GM19193 (cell line): ENCODE results near the gene SOBP.

ENCODE experiments used
- POLR2A ChIP-seq: IDR thresholded peaks from 4 replicates; pipeline ENCODE4 v1.6.1; 2011; ENCODE audit not compliant: insufficient read depth, insufficient read length; ENCODE audit errors: extremely low read depth

The SOBP gene

DNA sequence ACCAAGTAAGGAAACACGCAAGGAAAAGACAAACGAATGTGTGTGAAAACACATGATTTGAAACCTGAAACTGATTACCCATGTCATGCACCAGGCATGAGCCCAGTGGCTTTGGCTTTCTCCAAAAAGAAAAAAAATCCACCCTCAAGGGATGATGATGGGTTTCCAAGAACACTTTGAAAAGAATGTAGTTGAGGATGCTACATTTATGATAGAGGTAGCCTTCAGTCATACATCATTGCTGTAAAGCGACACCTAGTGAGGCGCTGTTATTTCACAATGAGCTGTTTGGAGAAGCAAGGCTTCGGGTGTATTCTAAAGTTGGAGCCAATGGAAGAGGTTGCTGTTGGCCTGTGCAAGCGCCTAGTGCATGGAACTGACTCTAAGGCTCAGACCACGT, 209.3 kb downstream of the SOBP start:
- TF ChIP-seq POLR2A: no peak

- no peak for TF ChIP-seq POLR2A
Measured at GRCh38 chr6:107699697-107700325, 209.9 kb downstream of the SOBP start.

GRCh38 chr6:107703606-107704005, 213.7 kb downstream of the SOBP start:
- no peak for TF ChIP-seq POLR2A

GRCh38 chr6:107704347-107705013, 214.6 kb downstream of the SOBP start:
- TF ChIP-seq POLR2A: no peak

DNA sequence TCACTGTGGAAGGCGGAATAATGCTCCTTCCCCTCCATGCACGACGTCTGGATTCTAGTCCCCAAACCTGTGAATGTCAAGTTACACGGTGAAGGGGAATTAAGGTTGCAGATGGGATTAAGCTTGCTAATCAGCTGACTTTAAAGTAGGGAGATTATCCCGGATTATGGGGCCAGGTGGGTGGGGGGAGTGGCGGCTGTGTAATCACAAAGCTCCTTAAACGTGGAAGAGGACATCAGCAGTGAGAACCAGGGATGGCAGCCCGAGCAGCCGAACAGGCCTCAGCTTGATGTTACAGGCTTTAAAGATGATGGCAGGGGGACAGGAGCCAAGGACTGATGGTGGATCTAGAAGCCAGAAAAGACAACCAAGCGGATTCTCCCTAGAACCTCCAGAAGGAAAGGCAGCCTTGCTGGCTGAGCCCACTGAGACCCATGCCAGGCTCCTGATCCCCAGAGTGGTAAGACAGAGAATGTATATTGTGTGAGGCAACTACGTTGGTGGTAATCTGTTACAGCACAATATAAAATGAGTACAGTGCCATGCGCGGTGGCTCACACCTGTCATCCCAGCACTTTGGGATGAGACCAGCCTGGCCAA, 216.7 kb downstream of the SOBP start:
- no peak for TF ChIP-seq POLR2A

DNA sequence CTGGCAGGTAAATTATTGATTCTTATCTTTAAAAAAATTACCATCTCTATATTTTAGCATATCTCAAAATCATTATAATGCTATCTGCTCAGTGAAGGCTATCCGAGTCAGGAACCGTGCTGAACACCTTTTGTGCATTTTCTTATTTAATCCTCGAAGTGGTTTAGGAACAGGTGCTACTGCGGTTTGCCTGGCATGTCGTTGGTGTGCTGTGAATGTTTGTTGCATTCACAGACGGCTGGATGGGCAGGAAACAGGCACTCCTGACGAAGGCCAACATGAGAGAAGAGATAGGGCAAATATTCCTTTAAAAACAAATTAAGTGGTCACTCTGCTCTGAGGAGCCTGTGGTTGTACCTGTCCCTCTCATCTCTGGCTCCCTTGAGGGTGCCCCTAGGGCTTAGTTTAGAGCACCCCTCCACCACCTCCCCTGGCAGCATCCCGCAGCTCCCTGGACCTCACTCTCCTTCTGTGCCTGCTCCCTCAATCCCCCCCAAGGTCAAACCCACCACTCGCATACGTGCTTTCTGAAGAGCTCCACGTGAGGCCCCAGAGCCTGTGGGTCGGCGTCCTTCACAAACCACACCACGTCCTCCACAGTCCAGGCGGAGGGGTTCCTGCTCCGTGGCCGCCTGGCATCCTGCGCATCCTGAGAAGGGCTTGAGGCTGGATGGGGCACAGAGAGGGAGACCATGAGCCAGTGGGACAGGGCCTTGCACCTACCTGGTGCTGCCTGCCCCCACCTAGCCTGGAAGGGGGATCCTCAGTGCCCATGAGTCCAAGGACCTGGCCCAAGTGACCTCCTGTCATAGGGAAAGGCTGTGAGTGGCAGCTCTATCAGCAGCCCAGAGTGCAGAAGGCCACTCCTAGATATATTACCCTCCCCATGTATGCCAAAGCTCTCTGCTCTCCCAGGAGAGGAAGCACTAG, 217.7 kb downstream of the SOBP start:
- TF ChIP-seq POLR2A: no peak

DNA sequence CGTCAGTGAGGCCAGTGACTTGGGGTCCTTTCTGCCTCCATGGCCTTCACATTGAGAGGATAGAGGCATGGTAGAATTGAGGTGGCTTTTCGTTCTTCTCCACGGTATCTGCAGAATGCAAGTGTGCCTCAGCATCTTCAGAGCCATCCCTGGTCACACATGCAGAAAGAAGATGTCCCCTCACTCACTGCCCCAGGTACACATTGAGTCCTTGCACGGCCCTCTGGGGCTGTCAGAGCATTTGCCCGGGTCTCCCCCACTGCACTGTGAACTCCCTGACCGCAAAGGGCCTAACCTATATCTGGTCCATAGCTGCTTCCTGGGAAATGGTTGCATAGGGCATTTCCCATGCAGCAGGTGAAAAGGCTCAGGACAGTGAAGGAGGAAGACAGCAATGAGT, 218.5 kb downstream of the SOBP start:
- no peak for TF ChIP-seq POLR2A

- no peak for TF ChIP-seq POLR2A
Measured at GRCh38 chr6:107709341-107709740, 219.4 kb downstream of the SOBP start.
